Neural cell (in vitro differentiated cells): Measurements from ENCODE around the gene PARD3B. TPM values are rescaled to one million over a fixed set of nuclear protein-coding genes. Genes with fewer than 3 reads are reported as not detected.

Source experiments
- H2AFZ ChIP-seq: fragments of 200-600, 300-800 bp; sonication (generic), shearing (Covaris generic); 2 replicates; pipeline ENCODE4 v1.6.0; 2014; ENCODE audit warnings: low read depth, mild to moderate bottlenecking, antibody characterized with exemption, low read length, moderate library complexity
- H3F3A ChIP-seq: fragments of 200-600 bp; shearing (Covaris generic); 2 replicates; pipeline ENCODE4 v1.6.1; 2016; ENCODE audit warnings: mild to moderate bottlenecking, moderate library complexity, mixed read lengths, antibody characterized with exemption, low read length; ENCODE audit not compliant: insufficient read depth, poor library complexity, severe bottlenecking
- H3K27ac ChIP-seq: fragments of 200-600, 300-800 bp; sonication (generic), shearing (Covaris generic); 2 replicates; pipeline ENCODE4 v1.5.1; 2014; ENCODE audit warnings: mild to moderate bottlenecking, low read length, moderate library complexity
- H3K27me3 ChIP-seq: fragments of 300-800, 200-600 bp; sonication (generic), shearing (Covaris generic); 2 replicates; pipeline ENCODE4 v1.6.0; 2014; ENCODE audit warnings: mild to moderate bottlenecking, low read depth, low read length, moderate library complexity; ENCODE audit not compliant: insufficient read depth
- H3K36me3 ChIP-seq: fragments of 300-800, 200-600 bp; sonication (generic), shearing (Covaris generic); 2 replicates; pipeline ENCODE4 v1.5.1; 2014; ENCODE audit warnings: mild to moderate bottlenecking, antibody characterized with exemption, low read length, moderate library complexity; ENCODE audit not compliant: insufficient read depth
- H3K4me2 ChIP-seq: fragments of 300-800, 200-600 bp; sonication (generic), shearing (Covaris generic); 2 replicates; pipeline ENCODE4 v1.6.0; 2014; ENCODE audit warnings: mild to moderate bottlenecking, low read length
- H3K4me3 ChIP-seq: fragments of 300-800, 200-600 bp; sonication (generic), shearing (Covaris generic); 2 replicates; pipeline ENCODE4 v1.5.1; 2014; ENCODE audit warnings: mild to moderate bottlenecking, low read length, moderate library complexity
- H3K79me2 ChIP-seq: fragments of 200-600 bp; shearing (Covaris generic); replicated peaks from 2 replicates; pipeline ENCODE4 v1.6.0; 2014; ENCODE audit warnings: mild to moderate bottlenecking, low read length, moderate library complexity; ENCODE audit not compliant: insufficient read depth
- H3K9ac ChIP-seq: fragments of 300-800, 200-600 bp; sonication (generic), shearing (Covaris generic); 2 replicates; pipeline ENCODE4 v1.6.1; 2016; ENCODE audit warnings: mild to moderate bottlenecking, low read length, mixed read lengths
- H3K9me2 ChIP-seq: fragments of 200-600 bp; shearing (Covaris generic); 2 replicates; pipeline ENCODE4 v1.6.1; 2016; ENCODE audit warnings: mild to moderate bottlenecking, low read length, mixed read lengths; ENCODE audit not compliant: insufficient read depth
- H3K9me3 ChIP-seq: fragments of 200-600, 300-800 bp; sonication (generic), shearing (Covaris generic); 2 replicates; pipeline ENCODE4 v1.6.1; 2016; ENCODE audit warnings: mild to moderate bottlenecking, mixed run types, low read length, moderate library complexity, mixed read lengths
- H4K20me1 ChIP-seq: fragments of 200-600 bp; shearing (Covaris generic); 2 replicates; pipeline ENCODE4 v1.6.1; 2016; ENCODE audit warnings: mild to moderate bottlenecking, mixed run types; ENCODE audit not compliant: insufficient read depth
- CTCF ChIP-seq: fragments of 450-650 bp; IDR thresholded peaks from 2 replicates; pipeline ENCODE4 v1.5.1; 2014; ENCODE audit warnings: antibody characterized with exemption, mild to moderate bottlenecking, moderate library complexity; ENCODE audit not compliant: poor library complexity, severe bottlenecking
- EP300 ChIP-seq: fragments of 450-650 bp; conservative IDR thresholded peaks from 2 replicates; pipeline ENCODE4 v1.6.1; 2014; ENCODE audit warnings: antibody characterized with exemption, mild to moderate bottlenecking, moderate library complexity; ENCODE audit not compliant: poor library complexity, severe bottlenecking
- EZH2 ChIP-seq: fragments of 200-600, 300-800 bp; shearing (Covaris generic), sonication (generic); IDR thresholded peaks from 2 replicates; pipeline ENCODE4 v1.6.1; 2014; ENCODE audit warnings: antibody characterized with exemption, low read length, borderline replicate concordance, mild to moderate bottlenecking; ENCODE audit not compliant: insufficient read depth, poor library complexity, severe bottlenecking
- MXI1 ChIP-seq: fragments of 450-650 bp; conservative IDR thresholded peaks from 2 replicates; pipeline ENCODE4 v1.6.1; 2014; ENCODE audit warnings: antibody characterized with exemption, mild to moderate bottlenecking; ENCODE audit not compliant: poor library complexity, severe bottlenecking
- POLR2AphosphoS5 ChIP-seq: IDR thresholded peaks from 2 replicates; pipeline ENCODE4 v1.6.1; 2012
- RAD21 ChIP-seq: fragments of 450-650 bp; conservative IDR thresholded peaks from 2 replicates; pipeline ENCODE4 v1.6.1; 2014; ENCODE audit warnings: antibody characterized with exemption, mild to moderate bottlenecking, moderate library complexity
- REST ChIP-seq: IDR thresholded peaks from 2 replicates; pipeline ENCODE4 v1.6.1; 2012; ENCODE audit warnings: borderline replicate concordance
- SMC3 ChIP-seq: fragments of 450-650 bp; conservative IDR thresholded peaks from 2 replicates; pipeline ENCODE4 v1.6.1; 2014; ENCODE audit warnings: antibody characterized with exemption, mild to moderate bottlenecking, moderate library complexity; ENCODE audit not compliant: poor library complexity
- TAF1 ChIP-seq: IDR thresholded peaks from 2 replicates; pipeline ENCODE4 v1.6.1; 2012; ENCODE audit warnings: low read depth
- polyA plus RNA-seq: library from polyadenylated mRNA; depleted of rRNA; stranded (reverse); fragments of >200 nt; gene quantifications from 2 replicates; pipeline ENCODE4 v1.2.3, GENCODE V29; 2014

PARD3B gene
- polyA plus RNA-seq, 1 donor from 2014 or later, result 0.54 TPM

- Histone ChIP-seq H3K27ac (no peak overlapping the region), H2AFZ (no peak overlapping the region), H4K20me1 (no peaks in the 10 kb centered on the region), H3K9me2 (no peaks in the 10 kb centered on the region), H3K27me3 (no peaks in the 10 kb centered on the region), H3K9me3 (no peaks in the 10 kb centered on the region), H3K79me2 (no peaks in the 10 kb centered on the region), H3K4me2 (no peak overlapping the region), H3K9ac (no peak overlapping the region), H3K4me3 (no peak overlapping the region), H3F3A (peaks cover 6% of the 10 kb centered on the region), H3K36me3 (no peaks in the 10 kb centered on the region)
- no peak for TF ChIP-seq CTCF
- TF ChIP-seq EZH2, result no peak
- no peak for TF ChIP-seq REST
- TF ChIP-seq MXI1, result no peak
- no peak for TF ChIP-seq EP300
- TF ChIP-seq POLR2AphosphoS5, result no peak
- no peak for TF ChIP-seq SMC3
- no peak for TF ChIP-seq RAD21
- no peak for TF ChIP-seq TAF1
Measured at GRCh38 chr2:205473791-205474190, 928.5 kb downstream of the PARD3B start.

- Histone ChIP-seq H3F3A (peaks cover 6% of the 10 kb centered on the region), H3K9me3 (no peaks in the 10 kb centered on the region), H3K36me3 (no peaks in the 10 kb centered on the region), H3K79me2 (no peaks in the 10 kb centered on the region), H4K20me1 (no peaks in the 10 kb centered on the region), H3K9me2 (no peaks in the 10 kb centered on the region), H3K9ac (peak overlapping the region; percentile 5), H3K4me2 (peak overlapping the region; percentile 21), H3K27me3 (no peaks in the 10 kb centered on the region), H3K27ac (peak overlapping the region; percentile 54), H3K4me3 (peak overlapping the region; percentile 19), H2AFZ (no peak overlapping the region)
- TF ChIP-seq POLR2AphosphoS5 (peak; percentile 5), REST (peak; percentile 21), RAD21 (no peak), MXI1 (no peak), EP300 (peak; percentile 64)
Measured at GRCh38 chr2:205474741-205475415, 929.6 kb downstream of the PARD3B start.
